HG02610 (cell line): ENCODE measurements around the gene HS3ST3A1.
"Not testable (repeated sequence)": the region's sequence is repeated elsewhere in the genome, so short reads cannot be mapped to it uniquely, and the experiment has no call there.

Source experiments
- ATAC-seq: cut with Tn5 transposase; IDR thresholded peaks from one replicate; pipeline ENCODE4 v1.9.1; 2021; ENCODE audit warnings: mild to moderate bottlenecking, moderate library complexity; ENCODE audit not compliant: unreplicated experiment

HS3ST3A1 gene

DNA sequence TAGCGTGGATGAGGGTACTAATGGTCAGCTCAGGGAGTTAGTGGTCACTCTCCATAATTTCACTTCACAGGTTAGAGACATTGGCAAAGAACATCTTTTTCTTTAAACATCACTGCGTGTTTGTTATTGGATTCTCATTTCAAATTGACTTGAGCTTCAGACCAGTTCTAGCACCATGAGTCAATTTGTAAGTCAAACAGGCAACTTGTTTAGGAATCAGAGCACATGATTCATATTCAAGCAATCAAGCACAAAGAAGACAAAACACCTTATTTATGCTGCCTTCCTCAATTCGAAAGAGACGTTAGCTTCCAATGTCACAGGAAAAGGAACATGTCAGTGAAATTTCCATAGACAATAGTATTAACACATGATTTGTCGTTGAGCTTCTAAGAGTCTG, 62.3 kb downstream of the HS3ST3A1 start:
- no peak for ATAC-seq

DNA sequence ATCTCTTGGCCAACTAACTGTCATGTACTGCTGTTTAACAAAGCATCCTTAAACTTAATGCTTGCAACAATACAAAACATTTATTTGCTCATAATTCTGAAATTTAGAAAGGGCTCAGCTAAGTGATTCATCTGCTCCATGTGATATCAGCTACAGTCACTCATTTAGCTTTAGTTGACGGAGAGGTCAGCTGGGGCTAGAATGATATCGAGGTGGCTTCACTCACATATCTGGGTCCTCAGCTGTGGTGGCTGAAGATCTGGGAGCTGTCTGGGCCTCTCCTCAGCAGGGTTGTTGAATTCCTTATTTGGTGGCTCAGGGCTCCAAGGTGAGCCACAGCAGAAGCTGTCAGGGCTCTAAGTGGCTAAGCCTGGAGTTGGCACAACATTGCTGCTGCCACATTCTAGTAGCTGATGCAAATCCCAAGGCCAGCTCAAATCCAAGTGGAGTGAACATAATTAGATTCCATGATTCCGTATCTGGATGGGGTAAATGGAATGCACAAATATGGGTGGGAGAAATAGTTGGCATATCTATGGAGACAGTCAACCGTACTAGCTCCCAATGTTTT, 62.8 kb downstream of the HS3ST3A1 start:
- ATAC-seq = no peak

DNA sequence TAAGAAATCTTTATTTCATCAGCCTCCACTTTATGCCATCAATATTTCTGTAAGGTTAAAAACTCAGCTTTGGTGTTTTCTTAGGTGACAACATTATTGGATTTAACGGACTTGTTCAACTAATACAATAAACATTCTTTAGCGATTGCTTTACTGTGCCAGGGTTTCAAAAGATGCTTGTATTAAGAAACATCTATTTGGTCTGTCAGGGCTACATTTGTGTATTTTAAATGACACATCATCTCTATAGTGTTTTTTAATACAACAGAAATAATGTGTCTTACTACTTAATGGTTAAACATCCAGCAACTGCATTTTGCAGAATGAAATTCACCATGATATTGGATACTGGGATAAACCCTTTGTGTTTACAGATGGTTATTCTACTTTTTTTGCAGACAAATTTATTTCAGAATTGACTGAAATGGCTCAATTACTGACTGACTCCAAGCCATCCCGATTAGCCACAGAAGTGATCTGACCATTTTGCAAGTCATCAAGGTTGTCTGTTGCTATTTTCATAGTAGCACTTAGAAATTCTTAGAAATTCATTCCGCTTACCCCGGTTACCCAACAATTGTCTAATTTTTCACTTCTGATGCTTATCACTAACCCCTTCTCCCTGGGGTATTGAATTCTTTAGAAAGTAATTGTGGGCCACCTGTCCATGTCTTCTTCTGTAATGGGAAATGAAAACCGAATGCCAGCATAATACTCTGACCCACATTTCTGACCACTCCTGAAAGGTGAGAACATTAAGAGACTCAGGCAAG, 63.7 kb downstream of the HS3ST3A1 start:
- ATAC-seq = no peak

GRCh38 chr17:13537167-13537731, 64.5 kb downstream of the HS3ST3A1 start:
- no peak for ATAC-seq

- ATAC-seq = no peak
Measured at GRCh38 chr17:13534946-13535345, 66.8 kb downstream of the HS3ST3A1 start.

GRCh38 chr17:13531721-13532120, 70.0 kb downstream of the HS3ST3A1 start:
- ATAC-seq = no peak

DNA sequence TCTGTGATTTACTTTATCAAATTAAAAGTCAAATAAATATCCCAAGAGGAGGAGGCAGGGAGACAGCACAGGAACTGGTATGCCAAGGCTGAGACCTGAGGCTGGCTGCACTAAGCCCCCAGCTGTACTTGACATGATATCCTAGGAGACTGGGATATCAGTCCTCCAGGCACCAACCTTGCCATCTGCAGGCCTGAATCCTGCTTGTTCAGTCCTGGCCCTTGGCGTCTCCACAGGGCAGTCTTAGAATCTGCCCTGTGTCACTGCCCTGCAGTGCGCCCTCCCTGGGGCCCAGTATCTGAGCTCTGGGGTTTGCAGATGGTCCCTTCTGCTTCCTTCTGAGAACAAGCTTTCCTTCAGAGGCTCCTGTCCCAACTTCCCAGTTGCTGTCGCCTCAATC, 75.9 kb downstream of the HS3ST3A1 start:
- no peak for ATAC-seq

DNA sequence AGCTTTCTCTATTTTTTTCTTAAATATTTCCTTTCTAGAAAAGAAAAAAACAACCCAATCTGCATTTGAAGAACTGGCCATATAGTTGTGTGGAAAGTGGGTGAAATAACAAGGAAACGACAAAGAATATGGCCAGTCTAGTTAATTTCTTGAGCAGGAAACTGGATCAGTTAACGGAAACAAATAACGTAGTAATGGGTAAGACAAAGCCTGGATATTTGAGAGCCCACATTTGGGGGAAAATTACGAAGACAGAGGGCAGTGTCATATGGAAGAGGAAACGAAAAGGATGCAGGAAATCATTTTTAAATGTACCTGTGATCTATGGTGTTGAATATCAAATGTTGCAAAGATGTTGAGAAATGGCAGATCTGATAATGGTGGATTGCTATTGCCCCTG, 78.6 kb downstream of the HS3ST3A1 start:
- ATAC-seq = no peak

- ATAC-seq = no peak
Measured at GRCh38 chr17:13522749-13523148, 79.0 kb downstream of the HS3ST3A1 start.

GRCh38 chr17:13521784-13522183, 79.9 kb downstream of the HS3ST3A1 start:
- no peak for ATAC-seq

GRCh38 chr17:13520899-13521572, 80.7 kb downstream of the HS3ST3A1 start:
- ATAC-seq = no peak

DNA sequence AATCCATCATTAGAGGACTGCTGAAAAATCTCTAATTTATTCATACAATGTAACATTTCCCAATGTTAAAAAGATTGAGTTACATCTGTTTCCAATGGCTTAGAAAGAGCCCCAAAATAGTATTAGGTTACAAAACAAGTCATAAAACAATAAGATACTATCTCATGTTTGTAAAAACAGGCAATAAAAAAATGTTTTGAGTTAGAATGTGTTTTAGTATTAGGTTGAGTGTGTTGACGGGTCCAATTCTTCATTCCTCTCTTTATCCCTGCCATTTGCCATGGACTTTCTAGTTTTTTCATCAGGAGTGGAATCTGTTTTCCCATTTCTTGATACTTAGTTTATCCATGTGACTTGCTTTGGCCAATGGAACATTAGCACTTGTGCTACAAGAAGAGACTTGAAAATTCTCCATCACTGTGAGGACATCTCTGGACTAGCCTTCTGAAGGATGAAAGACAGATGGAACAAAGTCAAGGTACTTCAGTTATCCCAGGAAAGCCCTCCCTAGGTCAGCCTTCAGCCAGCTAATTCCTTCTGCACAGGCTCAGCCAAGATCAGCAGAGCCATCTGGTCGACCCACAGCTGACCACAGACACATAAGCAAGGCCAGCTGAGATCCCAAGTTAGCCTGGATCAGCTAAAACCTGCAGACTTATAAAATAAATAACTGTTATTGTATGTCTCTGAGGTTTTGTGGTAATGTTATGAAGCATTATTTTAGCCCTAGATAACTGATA, 83.3 kb downstream of the HS3ST3A1 start:
- ATAC-seq = no peak

DNA sequence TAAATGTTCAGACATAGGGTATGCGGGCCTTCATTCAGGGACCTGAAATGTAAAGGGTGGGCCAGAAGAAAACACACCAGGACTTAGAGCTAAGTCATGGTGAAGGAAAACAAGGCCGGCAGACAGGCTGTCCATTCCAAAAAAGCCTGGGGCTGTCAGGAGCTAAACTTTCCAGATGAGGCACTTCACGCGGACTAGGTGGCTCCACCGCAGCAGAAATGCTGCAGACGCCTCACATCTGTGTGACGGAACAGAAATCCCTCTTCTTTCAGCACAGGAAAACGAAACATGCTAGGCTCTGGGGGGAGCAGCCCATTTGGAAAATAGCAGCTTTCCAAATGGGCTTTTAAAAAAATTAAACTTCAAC, 88.7 kb downstream of the HS3ST3A1 start:
- no peak for ATAC-seq

- no peak for ATAC-seq
Measured at GRCh38 chr17:13510062-13510461, 91.7 kb downstream of the HS3ST3A1 start.

- ATAC-seq = no peak
Measured at GRCh38 chr17:13509527-13509926, 92.2 kb downstream of the HS3ST3A1 start.

GRCh38 chr17:13508896-13509295, 92.8 kb downstream of the HS3ST3A1 start:
- no peak for ATAC-seq

DNA sequence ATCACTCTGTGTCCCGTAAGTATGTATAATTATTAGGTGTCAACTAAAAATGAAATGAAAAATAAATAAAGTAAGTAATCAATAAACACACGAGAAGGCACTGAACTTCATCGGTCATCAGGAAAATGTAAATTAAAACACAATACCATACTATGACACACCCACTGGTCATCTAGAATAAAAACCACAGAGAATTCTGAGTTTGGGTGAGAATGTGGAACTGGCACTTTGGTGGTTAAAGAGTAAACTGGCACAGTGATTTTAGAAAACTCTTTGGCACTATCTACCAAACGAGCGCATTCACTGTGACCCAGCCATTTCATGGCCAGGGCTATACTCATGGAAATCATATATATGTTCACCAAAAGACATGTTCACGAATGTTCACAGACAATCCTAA, 98.2 kb downstream of the HS3ST3A1 start:
- no peak for ATAC-seq

DNA sequence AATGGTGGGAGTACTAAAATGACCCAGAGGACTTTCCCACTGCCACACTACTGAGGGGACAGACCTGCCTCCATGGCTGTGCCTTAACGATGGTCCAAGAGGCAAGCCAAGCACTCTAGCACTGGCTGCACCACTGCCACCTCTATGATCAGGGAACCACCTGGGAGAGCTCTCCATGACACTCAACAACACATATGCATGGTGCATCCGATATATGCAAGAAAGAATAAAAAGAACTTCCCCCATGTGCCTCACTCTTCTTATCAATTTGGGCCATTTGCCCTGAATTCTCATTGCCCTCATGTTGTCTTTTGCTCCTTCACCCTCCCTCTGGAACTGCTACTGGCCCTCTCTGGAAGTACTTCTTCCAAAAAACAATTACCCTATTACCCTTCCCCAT, 99.5 kb downstream of the HS3ST3A1 start:
- no peak for ATAC-seq

DNA sequence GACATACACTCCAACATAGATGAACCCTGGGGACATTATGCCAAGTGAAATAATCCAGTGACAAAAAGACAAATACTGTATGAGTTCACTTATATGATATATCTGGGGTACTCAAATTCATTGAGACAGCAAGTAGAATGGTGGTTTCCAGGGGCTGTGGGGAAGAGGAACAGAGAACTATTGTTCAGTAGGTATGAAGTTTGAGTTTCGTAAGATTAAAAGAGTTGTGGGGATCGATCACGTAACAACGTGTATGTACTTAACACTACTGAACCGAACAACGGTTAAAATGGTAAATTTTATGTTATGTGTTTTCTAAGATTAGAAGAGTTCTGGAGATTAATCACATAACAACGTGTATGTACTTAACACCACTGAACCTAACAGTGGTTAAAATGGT, 100.8 kb downstream of the HS3ST3A1 start:
- no peak for ATAC-seq

DNA sequence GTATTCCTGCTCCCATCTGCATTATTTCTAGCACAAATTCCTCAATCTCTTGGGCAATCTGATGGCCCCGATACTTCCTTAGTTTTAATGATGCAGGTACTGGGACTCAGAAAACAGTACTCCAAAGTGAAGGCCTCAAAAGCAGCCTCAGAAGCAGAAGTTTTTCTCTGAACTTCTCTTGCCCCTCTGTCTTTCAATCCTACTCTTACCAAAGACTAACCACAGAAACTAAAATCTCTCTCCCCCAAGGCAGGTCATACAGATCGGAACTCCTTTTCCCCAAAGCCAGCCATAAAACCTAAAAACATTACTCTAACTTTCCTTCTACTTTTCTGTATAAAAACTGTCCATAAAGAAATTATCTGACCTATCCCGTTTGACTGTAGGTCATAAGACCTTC, 103.5 kb downstream of the HS3ST3A1 start:
- no peak for ATAC-seq

- ATAC-seq = not testable (repeated sequence)
Measured at GRCh38 chr17:13496553-13497056, 105.1 kb downstream of the HS3ST3A1 start.
